ENCODE data around the gene CENPC. TPM values are rescaled to one million over a fixed set of nuclear protein-coding genes. Genes with fewer than 3 reads are reported as not detected.

The CENPC gene
- total RNA-seq, 1 experiment from 2014 or later = 16.0 TPM

Other genes starting within 250 kb of the CENPC start
- gene STAP1, start 13.2 kb upstream of the CENPC start, total RNA-seq (2014; rRNA removed) = not detected in 2 replicates
- gene UBA6, start 155.7 kb upstream of the CENPC start, total RNA-seq (2014; rRNA removed) = 174 and 295 TPM in 2 replicates
- not detected in 2 replicates for gene GNRHR, start 208.9 kb upstream of the CENPC start, total RNA-seq (2014; rRNA removed)

Data from LHCN-M2 (cell line).